Measurements from ENCODE around the gene ITGB2.

The ITGB2 gene

GRCh38 chr21:44897326-44898010 lies 23.2 kb downstream of the ITGB2 start:
- DNase-seq (ENCODE audit: low read depth): no peak

GRCh38 chr21:44896561-44897286 lies 24.0 kb downstream of the ITGB2 start:
- DNase-seq (ENCODE audit: low read depth): no peak

- DNase-seq (ENCODE audit: low read depth): no peak
Measured at GRCh38 chr21:44895859-44896258, 24.8 kb downstream of the ITGB2 start.

GRCh38 chr21:44894687-44895302 lies 25.9 kb downstream of the ITGB2 start:
- DNase-seq (ENCODE audit: low read depth): no peak

GRCh38 chr21:44893948-44894656 lies 26.6 kb downstream of the ITGB2 start:
- DNase-seq (ENCODE audit: low read depth): no peak

GRCh38 chr21:44893278-44893556 lies 27.5 kb downstream of the ITGB2 start:
- no peak for DNase-seq (ENCODE audit: low read depth)

- no peak for DNase-seq (ENCODE audit: low read depth)
Measured at GRCh38 chr21:44892536-44893277, 28.0 kb downstream of the ITGB2 start.

GRCh38 chr21:44892095-44892494 lies 28.6 kb downstream of the ITGB2 start:
- DNase-seq (ENCODE audit: low read depth): no peak

GRCh38 chr21:44891631-44892031 lies 29.1 kb downstream of the ITGB2 start:
- DNase-seq (ENCODE audit: low read depth): no peak

- DNase-seq (ENCODE audit: low read depth): no peak
Measured at GRCh38 chr21:44890961-44891541, 29.6 kb downstream of the ITGB2 start.

- no peak for DNase-seq (ENCODE audit: low read depth)
Measured at GRCh38 chr21:44890338-44890931, 30.3 kb downstream of the ITGB2 start.

GRCh38 chr21:44889625-44890337 lies 30.9 kb downstream of the ITGB2 start:
- no peak for DNase-seq (ENCODE audit: low read depth)

GRCh38 chr21:44888581-44889550 lies 31.8 kb downstream of the ITGB2 start:
- DNase-seq (ENCODE audit: low read depth): no peak

- DNase-seq (ENCODE audit: low read depth): no peak
Measured at GRCh38 chr21:44887807-44888580, 32.7 kb downstream of the ITGB2 start.

GRCh38 chr21:44887126-44887806 lies 33.4 kb downstream of the ITGB2 start:
- DNase-seq (ENCODE audit: low read depth): no peak

GRCh38 chr21:44886113-44887075 lies 34.3 kb downstream of the ITGB2 start:
- DNase-seq (ENCODE audit: low read depth): no peak

GRCh38 chr21:44885615-44886014 lies 35.1 kb downstream of the ITGB2 start:
- DNase-seq (ENCODE audit: low read depth): no peak
